ENCODE measurements around the gene RAP1A. TPM values are rescaled to one million over a fixed set of nuclear protein-coding genes. Genes with fewer than 3 reads are reported as not detected.

The RAP1A gene
- total and polyA plus RNA-seq, 2 donors (not counting 3 experiments of a cell fraction or from before 2014, with no cell fraction given): 17.8 to 56.4 TPM

- dilution Hi-C loops (cut with MboI; ENCODE audit: extremely low pct_ligation_motif_present, low sequenced_read_pairs): no loop called here
- no peak for FAIRE-seq
Observed at GRCh38 chr1:111735321-111735720, 115.7 kb downstream of the RAP1A start.

More at GRCh38 chr1:111735321-111735720, 115.7 kb downstream of the RAP1A start:
- Histone ChIP-seq H3K4me3 (replicated peaks in 1 of 3; ENCODE audit: insufficient read depth in 1 of 3, low read depth in 1 of 3, low read length in 3 of 3) (no peak overlapping the region), H3K27me3 (ENCODE audit: control insufficient read depth in 2 of 2, insufficient read depth in 2 of 2, low read length in 2 of 2) (no peaks in the 10 kb centered on the region), H3K4me1 (ENCODE audit: control insufficient read depth, extremely low read depth, insufficient read depth, low read length) (peaks cover 44% of the 10 kb centered on the region), H3K9me3 (replicated peaks; ENCODE audit: control insufficient read depth, insufficient read depth, low read length) (no peaks in the 10 kb centered on the region), H3K36me3 (ENCODE audit: control insufficient read depth in 2 of 2, extremely low read depth in 1 of 2, insufficient read depth in 2 of 2, low read length in 2 of 2) (no peaks in the 10 kb centered on the region), H3K9me1 (replicated peaks; ENCODE audit: control insufficient read depth, extremely low read depth, insufficient read depth, low read length) (no peaks in the 10 kb centered on the region), H3K79me2 (ENCODE audit: control insufficient read depth, insufficient read depth, low read length) (no peaks in the 10 kb centered on the region), H4K20me1 (replicated peaks; ENCODE audit: control insufficient read depth, extremely low read depth, insufficient read depth, low read length) (no peaks in the 10 kb centered on the region), H2AFZ (ENCODE audit: low read depth, low read length) (no peak overlapping the region), H3K4me2 (ENCODE audit: insufficient read depth, low read length) (no peak overlapping the region), H3K9ac (replicated peaks; ENCODE audit: extremely low read depth, insufficient read depth, low read length) (no peak overlapping the region), H3K27ac (ENCODE audit: insufficient read depth, low read depth, low read length) (no peak overlapping the region)
- CTCF ChIA-PET: interaction anchor here (0.9 to 6.2 kb wide), 6 partner anchors 11 to 227 kb away, joined by 3 to 66 read pairs (median 22); no protein-coding TSS in a partner anchor
- POLR2A ChIA-PET: interaction anchor here (0.7 kb wide), 1 partner anchor 19 kb away, joined by 3 read pairs; no protein-coding TSS in a partner anchor
- intact Hi-C loops (cut with micrococcal nuclease): loop anchor here (10.0 kb wide), 1 partner anchor 771 kb away; the partner anchor contains the start of gene LRIF1
- no TSS peak for BruUV-seq (replicated peaks)
- DNase-seq (ENCODE audit: low read depth, low spot score): no peak
- TF ChIP-seq MAX (IDR thresholded peaks at IDR 0.05; ENCODE audit: insufficient read depth, insufficient read length) (no peak), EZH2 (IDR thresholded peaks at IDR 0.05; ENCODE audit: borderline replicate concordance, low read depth, low read length, severe bottlenecking) (no peak), CTCF (IDR thresholded peaks at IDR 0.05; ENCODE audit: extremely low read depth in 1 of 2, insufficient read depth in 1 of 2, low read depth in 1 of 2, low read length in 2 of 2) (no peak), JUN (IDR thresholded peaks at IDR 0.05; ENCODE audit: borderline replicate concordance, insufficient read depth, insufficient read length, low read depth) (no peak), MYC (IDR thresholded peaks at IDR 0.05; ENCODE audit: low read depth, low read length) (no peak), POLR2A (IDR thresholded peaks at IDR 0.05; ENCODE audit: low read depth, low read length) (no peak)
